ENCODE data around the gene C13orf42. TPM values are rescaled to one million over a fixed set of nuclear protein-coding genes. Genes with fewer than 3 reads are reported as not detected.

C13orf42 gene
- polyA plus RNA-seq, 2 of the 4 experiments (the other 2 are of a cell fraction), result not detected

DNA sequence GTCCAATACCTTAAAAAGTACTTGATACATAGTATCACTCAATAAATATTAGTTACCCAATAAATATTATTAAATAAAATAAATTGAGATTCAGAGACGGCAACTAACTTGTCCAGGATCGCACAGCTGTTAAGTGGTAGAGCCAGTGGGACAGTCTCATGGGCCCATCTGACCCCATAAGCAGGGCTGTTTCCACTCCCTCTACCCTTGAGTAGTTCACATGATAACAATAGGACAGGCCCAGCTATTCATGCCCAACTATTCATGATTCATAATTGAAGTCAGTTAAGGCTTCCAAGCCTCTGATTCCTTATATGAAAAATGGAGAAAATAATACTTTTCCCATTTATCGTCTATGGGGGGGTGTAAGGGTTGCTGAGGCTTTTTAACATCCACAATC, 78.2 kb downstream of the C13orf42 start:
- Histone ChIP-seq H3K27ac (no peak overlapping the region), H3K4me1 (no peaks in the 10 kb centered on the region), H3K4me2 (no peak overlapping the region), H3K4me3 (no peak overlapping the region), H3K9me3 (no peaks in the 10 kb centered on the region)
- no peak for ATAC-seq
- ChIA-PET POLR2A (no interaction called here), CTCF (no interaction called here)
- 95% methylated on average over 3 of the region's 3 CpGs for WGBS (ENCODE audit: missing lambda C conversion rate)
- TF ChIP-seq, protein P1, sequence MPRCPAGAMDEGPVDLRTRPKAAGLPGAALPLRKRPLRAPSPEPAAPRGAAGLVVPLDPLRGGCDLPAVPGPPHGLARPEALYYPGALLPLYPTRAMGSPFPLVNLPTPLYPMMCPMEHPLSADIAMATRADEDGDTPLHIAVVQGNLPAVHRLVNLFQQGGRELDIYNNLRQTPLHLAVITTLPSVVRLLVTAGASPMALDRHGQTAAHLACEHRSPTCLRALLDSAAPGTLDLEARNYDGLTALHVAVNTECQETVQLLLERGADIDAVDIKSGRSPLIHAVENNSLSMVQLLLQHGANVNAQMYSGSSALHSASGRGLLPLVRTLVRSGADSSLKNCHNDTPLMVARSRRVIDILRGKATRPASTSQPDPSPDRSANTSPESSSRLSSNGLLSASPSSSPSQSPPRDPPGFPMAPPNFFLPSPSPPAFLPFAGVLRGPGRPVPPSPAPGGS (IDR thresholded peaks at IDR 0.05), result no peak
- no peak for TF ChIP-seq EHMT2 (IDR thresholded peaks at IDR 0.05; ENCODE audit: low read depth)
- no peak for TF ChIP-seq HEYL (CRISPR knock-in tag; IDR thresholded peaks at IDR 0.05)
- TF ChIP-seq ZC3H11A (IDR thresholded peaks at IDR 0.05), result no peak
- TF ChIP-seq, protein P2, sequence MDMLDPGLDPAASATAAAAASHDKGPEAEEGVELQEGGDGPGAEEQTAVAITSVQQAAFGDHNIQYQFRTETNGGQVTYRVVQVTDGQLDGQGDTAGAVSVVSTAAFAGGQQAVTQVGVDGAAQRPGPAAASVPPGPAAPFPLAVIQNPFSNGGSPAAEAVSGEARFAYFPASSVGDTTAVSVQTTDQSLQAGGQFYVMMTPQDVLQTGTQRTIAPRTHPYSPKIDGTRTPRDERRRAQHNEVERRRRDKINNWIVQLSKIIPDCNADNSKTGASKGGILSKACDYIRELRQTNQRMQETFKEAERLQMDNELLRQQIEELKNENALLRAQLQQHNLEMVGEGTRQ (IDR thresholded peaks at IDR 0.05), result no peak
- TF ChIP-seq EHF (CRISPR knock-in tag; IDR thresholded peaks at IDR 0.05), result no peak
- TF ChIP-seq NFE2L2 (conservative IDR thresholded peaks at IDR 0.05; ENCODE audit: low read length), result no peak
- no peak for TF ChIP-seq HMGXB4 (CRISPR knock-in tag; IDR thresholded peaks at IDR 0.05; ENCODE audit: borderline replicate concordance)
- TF ChIP-seq, protein P3, sequence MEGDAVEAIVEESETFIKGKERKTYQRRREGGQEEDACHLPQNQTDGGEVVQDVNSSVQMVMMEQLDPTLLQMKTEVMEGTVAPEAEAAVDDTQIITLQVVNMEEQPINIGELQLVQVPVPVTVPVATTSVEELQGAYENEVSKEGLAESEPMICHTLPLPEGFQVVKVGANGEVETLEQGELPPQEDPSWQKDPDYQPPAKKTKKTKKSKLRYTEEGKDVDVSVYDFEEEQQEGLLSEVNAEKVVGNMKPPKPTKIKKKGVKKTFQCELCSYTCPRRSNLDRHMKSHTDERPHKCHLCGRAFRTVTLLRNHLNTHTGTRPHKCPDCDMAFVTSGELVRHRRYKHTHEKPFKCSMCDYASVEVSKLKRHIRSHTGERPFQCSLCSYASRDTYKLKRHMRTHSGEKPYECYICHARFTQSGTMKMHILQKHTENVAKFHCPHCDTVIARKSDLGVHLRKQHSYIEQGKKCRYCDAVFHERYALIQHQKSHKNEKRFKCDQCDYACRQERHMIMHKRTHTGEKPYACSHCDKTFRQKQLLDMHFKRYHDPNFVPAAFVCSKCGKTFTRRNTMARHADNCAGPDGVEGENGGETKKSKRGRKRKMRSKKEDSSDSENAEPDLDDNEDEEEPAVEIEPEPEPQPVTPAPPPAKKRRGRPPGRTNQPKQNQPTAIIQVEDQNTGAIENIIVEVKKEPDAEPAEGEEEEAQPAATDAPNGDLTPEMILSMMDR (IDR thresholded peaks at IDR 0.05), result no peak
- no peak for TF ChIP-seq BHLHE40 (IDR thresholded peaks at IDR 0.05; ENCODE audit: low read depth, low read length)
- TF ChIP-seq KDM5A (IDR thresholded peaks at IDR 0.05), result no peak
- TF ChIP-seq ATOH8 (CRISPR knock-in tag; IDR thresholded peaks at IDR 0.05; ENCODE audit: low read depth), result no peak
- TF ChIP-seq POLR2AphosphoS2 (conservative IDR thresholded peaks at IDR 0.05; ENCODE audit: low read length), result no peak
- no peak for TF ChIP-seq CBX2 (IDR thresholded peaks at IDR 0.05; ENCODE audit: borderline replicate concordance, low read depth)
- TF ChIP-seq ZFP36 (IDR thresholded peaks at IDR 0.05; ENCODE audit: borderline replicate concordance, partially characterized antibody), result no peak
- TF ChIP-seq POLR2A (IDR thresholded peaks at IDR 0.05; ENCODE audit: low read length), result no peak
- TF ChIP-seq HOXB13 (CRISPR knock-in tag; IDR thresholded peaks at IDR 0.05; ENCODE audit: low read depth), result no peak
- no peak for TF ChIP-seq HDAC2 (IDR thresholded peaks at IDR 0.05)
- no peak for TF ChIP-seq SREBF2 (IDR thresholded peaks at IDR 0.05)
- TF ChIP-seq, protein P4, sequence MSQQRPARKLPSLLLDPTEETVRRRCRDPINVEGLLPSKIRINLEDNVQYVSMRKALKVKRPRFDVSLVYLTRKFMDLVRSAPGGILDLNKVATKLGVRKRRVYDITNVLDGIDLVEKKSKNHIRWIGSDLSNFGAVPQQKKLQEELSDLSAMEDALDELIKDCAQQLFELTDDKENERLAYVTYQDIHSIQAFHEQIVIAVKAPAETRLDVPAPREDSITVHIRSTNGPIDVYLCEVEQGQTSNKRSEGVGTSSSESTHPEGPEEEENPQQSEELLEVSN (IDR thresholded peaks at IDR 0.05; ENCODE audit: borderline replicate concordance, low read depth), result no peak
- no peak for FAIRE-seq
- no peak for DNase-seq (ENCODE audit: low read depth in 1 of 2, low spot score in 1 of 2)

Other genes with a start within 250 kb of the C13orf42 start
- 57.1 and 73.5 TPM in 2 replicates for gene RNASEH2B, start 201.5 kb downstream of the C13orf42 start, polyA plus RNA-seq (2011; rRNA removed)
- gene RNASEH2B, start 201.5 kb downstream of the C13orf42 start, polyA plus RNA-seq (2017; fragmentation: RNase III; extraction: RNeasy Plus Mini Kit Qiagen cat#74134 plus additional on column Dnase treatment), result 26.5 to 30.3 TPM (median 27.5 TPM) in 3 replicates
- 1.5 and 1.6 TPM in 2 replicates for gene FAM124A, start 111.1 kb upstream of the C13orf42 start, polyA plus RNA-seq (2011; rRNA removed)
- 1.4 to 1.6 TPM (median 1.5 TPM) in 3 replicates for gene FAM124A, start 111.1 kb upstream of the C13orf42 start, polyA plus RNA-seq (2017; fragmentation: RNase III; extraction: RNeasy Plus Mini Kit Qiagen cat#74134 plus additional on column Dnase treatment)
- gene SERPINE3, start 228.4 kb upstream of the C13orf42 start, polyA plus RNA-seq (2011; rRNA removed), result 0.04 TPM in 1 of 2 replicates, not detected in the other
- 0.09 TPM in 1 of 3 replicates, not detected in the others for gene SERPINE3, start 228.4 kb upstream of the C13orf42 start, polyA plus RNA-seq (2017; fragmentation: RNase III; extraction: RNeasy Plus Mini Kit Qiagen cat#74134 plus additional on column Dnase treatment)